NCI-H1417 treated with DMSO at 0.1 percent for 48 hours (cell line): ENCODE results near the gene BRD1.
"Not testable (repeated sequence)": the region's sequence is repeated elsewhere in the genome, so short reads cannot be mapped to it uniquely, and the experiment has no call there.

Experiments
- DNase-seq: peaks from one replicate; lab custom pipeline; 2025; lab: John Stamatoyannopoulos, UW

The BRD1 gene

GRCh38 chr22:49783036-49783746 is 44.5 kb downstream of the BRD1 start:
- no peak for DNase-seq

GRCh38 chr22:49781886-49782285 is 45.8 kb downstream of the BRD1 start:
- not testable (repeated sequence) for DNase-seq

GRCh38 chr22:49781289-49781782 is 46.3 kb downstream of the BRD1 start:
- no peak for DNase-seq

GRCh38 chr22:49780698-49781288 is 46.9 kb downstream of the BRD1 start:
- no peak for DNase-seq

- no peak for DNase-seq
Measured at GRCh38 chr22:49779853-49780697, 47.6 kb downstream of the BRD1 start.

GRCh38 chr22:49779211-49779610 is 48.5 kb downstream of the BRD1 start:
- no peak for DNase-seq

GRCh38 chr22:49777569-49778249 is 50.0 kb downstream of the BRD1 start:
- no peak for DNase-seq

GRCh38 chr22:49776891-49777290 is 50.8 kb downstream of the BRD1 start:
- no peak for DNase-seq

- DNase-seq: no peak
Measured at GRCh38 chr22:49775867-49776511, 51.7 kb downstream of the BRD1 start.

- no peak for DNase-seq
Measured at GRCh38 chr22:49775191-49775866, 52.3 kb downstream of the BRD1 start.

GRCh38 chr22:49774499-49775151 is 53.0 kb downstream of the BRD1 start:
- DNase-seq: no peak

- no peak for DNase-seq
Measured at GRCh38 chr22:49774046-49774445, 53.6 kb downstream of the BRD1 start.

GRCh38 chr22:49773531-49773930 is 54.1 kb downstream of the BRD1 start:
- DNase-seq: no peak

- DNase-seq: no peak
Measured at GRCh38 chr22:49772692-49773091, 55.0 kb downstream of the BRD1 start.

GRCh38 chr22:49771266-49772065 is 56.2 kb downstream of the BRD1 start:
- DNase-seq: no peak

- no peak for DNase-seq
Measured at GRCh38 chr22:49770547-49771265, 57.0 kb downstream of the BRD1 start.

GRCh38 chr22:49769691-49770546 is 57.8 kb downstream of the BRD1 start:
- no peak for DNase-seq
